HG02885 (cell line): Measurements from ENCODE around the gene FARS2.

Experiments used
- ATAC-seq: cut with Tn5 transposase; IDR thresholded peaks from one replicate; pipeline ENCODE4 v1.9.1; 2021; ENCODE audit warnings: mild to moderate bottlenecking; ENCODE audit not compliant: unreplicated experiment, poor library complexity

FARS2 gene

DNA sequence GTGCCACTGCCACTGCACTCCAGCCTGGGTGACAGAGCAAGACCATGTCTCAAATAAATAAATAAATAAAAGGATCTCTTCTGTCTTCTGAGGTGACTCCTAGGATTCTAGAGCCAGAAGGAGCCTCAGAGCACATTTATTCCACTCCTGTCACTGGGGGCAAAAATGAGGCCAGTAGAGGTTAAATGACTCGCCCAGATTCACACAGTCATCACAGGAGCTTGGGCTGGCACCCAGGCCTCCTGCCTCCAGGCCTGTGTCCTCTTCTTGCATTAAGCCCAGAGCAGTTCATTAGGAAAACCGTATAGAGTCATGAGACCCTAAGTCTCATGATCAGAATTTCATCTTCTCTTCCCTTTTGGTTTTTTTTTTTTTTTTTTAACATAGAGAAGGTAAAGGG lies 502.1 kb downstream of the FARS2 start:
- no peak for ATAC-seq

DNA sequence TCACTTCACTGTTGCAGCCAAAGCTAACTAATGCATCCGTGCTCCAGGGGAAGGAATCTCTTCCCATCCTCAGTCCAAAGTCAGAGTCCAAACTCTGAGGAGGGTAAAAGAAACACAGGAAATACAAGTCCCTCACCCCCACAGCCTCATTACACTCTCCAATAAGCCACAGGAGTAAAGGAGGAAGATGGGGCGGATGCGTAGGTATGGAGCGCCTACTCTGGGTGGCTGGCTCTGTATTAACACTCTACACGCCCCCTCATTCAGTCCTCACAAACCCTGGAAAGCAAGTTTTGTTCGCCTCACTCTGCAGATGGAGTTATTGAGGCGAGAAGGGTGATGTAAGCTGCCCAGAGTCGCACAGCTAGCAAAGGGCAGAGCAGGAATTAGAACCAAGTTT lies 502.6 kb downstream of the FARS2 start:
- ATAC-seq, result peak; percentile 70

DNA sequence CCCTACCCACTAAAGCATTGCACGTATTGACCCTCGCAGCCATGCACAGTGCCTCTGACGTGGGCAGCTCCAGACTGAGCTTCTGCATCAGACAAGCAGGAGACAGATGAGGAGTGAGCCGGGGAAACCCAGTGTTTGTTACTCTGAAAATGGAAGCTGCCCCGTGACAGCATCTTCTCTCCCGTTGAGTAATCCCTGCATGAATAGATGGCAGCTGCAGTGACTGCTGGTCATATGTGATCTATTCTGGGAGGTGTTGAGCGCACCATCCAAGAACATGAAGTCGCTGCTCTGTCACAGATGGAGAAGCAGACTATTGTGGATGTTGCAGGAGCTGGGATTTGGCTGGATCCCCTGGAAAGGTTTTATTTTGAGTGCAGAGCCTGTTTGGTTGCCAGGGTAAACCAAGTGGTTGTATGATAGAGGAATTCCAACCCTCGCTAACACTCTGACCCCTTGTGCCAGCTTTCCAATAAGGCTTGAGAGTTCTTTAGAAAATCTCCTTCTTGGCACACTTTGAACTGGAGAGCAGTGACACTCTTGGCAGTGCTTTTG lies 503.2 kb downstream of the FARS2 start:
- peak; percentile 64 for ATAC-seq

DNA sequence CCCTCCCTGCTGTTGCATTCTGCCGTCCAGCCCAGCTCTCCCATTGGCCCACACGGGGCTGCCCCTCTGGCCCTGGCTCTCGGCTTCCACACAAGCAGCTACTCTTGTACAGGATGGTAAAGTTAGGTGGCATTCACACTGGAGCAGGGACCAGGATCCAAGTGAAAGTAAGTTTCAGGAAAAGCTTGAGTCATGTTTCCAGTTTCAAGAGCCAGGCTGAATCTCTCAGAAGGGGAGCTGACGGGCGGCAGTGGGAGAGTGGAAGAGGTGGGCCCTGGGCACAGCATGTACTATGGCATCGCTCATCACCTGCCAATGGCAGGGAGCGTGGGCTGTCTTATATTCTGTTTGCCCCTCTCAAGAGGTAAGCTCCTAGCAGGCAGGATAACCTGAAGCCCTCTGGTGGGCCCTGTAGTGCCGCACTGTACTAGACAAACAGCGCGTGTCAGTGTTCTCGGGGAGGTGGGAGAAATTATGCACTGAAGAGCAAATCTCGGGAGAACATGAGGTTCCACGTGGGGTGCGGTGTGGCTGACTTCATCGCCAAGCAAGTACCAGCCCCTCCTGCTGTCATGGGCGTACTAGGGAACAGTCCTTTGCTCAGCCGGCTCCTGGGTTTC lies 503.9 kb downstream of the FARS2 start:
- ATAC-seq, result no peak

DNA sequence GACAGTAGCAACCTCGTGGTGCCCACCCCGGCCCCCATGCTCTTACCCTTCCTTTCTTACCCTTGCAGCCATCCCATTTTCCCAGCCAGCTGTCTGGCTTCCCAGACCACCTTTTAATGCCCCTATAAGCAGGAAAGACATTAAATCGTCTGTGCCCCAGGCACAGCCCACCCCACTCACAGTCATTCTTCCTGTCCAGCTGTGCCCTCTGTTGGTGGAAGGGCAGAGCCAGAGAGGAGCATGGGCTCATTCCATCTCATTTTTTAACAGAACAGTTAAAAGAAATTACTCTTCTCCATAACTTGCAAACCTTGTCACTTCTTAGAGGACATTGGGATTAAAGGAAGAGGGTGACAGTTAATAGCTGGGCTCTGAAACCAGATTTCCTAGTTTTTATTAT lies 504.9 kb downstream of the FARS2 start:
- ATAC-seq, result no peak

DNA sequence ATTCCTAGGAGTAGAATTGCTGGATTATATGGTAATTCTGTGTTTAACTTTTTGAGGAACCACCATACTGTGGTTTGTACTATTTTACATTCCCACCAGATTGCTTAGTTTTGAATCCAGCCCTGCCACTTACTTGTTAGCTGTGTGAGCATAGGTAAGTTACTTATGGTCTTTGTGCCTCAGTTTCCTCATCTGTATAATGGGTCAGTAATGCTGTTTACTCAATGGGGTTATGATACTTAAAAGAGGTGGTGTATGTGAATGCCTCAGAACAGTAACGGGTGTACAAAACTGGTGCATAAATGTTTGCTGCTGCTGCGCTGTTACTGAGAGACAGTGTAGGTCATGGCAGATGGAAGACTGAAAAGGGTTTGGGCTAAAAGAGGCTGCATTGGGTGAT lies 506.2 kb downstream of the FARS2 start:
- ATAC-seq, result no peak

DNA sequence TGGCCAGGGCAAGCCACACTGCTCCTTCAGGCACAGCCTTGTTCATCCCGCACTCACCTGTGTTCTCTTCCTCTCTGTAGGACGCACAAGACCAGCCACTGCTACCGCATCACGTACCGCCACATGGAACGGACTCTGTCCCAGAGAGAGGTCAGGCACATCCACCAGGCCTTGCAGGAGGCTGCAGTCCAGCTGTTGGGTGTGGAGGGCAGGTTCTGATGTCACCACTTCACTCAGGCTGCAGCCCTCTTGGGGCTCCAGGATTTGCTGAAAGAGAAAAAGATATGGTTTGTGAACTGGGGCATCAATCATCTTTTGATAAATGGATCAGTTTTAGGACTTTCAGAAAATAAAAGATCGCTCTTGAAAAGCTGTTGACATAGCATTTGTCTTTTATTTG lies 509.9 kb downstream of the FARS2 start:
- no peak for ATAC-seq

DNA sequence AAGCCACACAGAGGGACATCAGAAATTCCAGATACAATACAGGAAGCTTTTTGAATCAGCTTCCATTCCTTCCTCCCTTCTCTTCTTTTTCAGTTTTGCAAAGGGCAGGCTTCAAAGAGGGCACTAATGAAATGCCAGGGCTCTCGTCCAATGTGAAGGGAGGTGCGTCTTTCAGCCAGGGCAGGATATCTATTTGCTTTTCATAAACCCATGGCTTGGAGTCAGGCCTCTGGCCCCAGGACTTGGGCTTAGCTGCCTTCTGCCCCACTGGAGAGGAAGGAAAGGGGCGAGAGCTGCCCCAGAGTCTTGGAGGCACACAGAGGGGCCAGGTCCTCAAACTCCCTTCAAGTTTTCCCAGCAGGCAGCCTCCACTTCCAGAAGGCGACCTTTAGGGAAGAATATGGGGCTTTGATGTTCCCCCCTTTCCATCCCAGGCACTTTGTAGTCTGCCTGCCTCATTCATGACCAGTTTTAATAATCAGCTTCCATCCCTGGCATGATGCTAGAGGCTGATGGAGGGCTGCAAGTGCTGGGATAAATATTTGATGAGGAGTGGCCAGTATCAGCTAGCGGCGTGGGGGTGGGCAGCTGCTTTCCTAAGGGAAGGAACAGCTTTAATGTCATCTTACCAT lies 510.6 kb downstream of the FARS2 start:
- no peak for ATAC-seq

DNA sequence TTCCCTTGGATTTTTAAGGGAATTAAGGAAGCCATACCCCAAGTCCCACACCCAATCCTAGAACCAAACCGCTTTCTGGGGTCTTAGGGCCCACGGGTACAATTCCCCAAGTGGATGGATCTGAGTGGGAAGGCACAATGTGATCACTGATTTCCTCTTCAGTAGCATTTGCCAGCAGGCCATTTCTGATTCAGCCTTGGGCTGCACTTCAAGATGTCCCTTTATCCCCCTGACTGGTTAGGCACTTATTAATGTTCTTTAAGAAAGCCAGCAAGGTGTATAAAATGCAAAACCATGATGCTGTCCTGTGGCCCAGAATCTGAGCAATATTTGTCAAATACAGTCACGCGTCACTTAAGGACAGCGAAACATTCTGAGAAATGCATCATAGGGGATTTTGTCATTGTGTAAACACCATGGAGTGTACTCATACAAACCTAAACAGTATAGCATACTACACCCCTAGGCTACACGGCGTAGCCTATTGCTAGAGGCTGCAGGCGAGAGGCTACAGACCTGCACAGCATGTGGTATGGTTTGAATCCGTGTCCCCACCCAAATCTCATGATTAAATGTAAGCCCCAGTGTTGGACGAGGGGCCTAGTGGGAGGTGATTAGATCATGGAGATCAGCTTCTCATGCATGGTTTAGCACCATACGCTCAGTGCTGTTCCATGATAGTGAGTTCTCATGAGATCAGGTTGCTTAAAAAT lies 511.3 kb downstream of the FARS2 start:
- no peak for ATAC-seq

DNA sequence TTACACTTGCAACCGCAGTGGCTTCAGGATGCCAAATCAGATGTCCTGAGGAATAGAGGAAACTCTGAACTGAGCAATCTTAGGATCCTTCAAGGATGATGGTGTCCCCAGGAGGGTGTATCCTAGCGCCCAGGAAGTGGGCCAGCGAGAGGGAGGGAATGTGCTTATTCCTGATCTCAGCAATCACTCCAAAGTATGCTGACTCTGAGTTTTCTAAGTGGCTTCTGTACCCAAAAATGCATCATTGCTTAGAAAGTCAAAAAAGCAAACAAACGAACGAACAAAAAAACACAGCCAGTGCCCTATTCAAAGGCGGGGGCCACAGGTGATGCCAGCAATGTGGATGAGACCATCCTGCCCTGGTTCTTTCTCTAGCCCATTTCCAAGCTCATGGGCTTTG lies 514.8 kb downstream of the FARS2 start:
- no peak for ATAC-seq

DNA sequence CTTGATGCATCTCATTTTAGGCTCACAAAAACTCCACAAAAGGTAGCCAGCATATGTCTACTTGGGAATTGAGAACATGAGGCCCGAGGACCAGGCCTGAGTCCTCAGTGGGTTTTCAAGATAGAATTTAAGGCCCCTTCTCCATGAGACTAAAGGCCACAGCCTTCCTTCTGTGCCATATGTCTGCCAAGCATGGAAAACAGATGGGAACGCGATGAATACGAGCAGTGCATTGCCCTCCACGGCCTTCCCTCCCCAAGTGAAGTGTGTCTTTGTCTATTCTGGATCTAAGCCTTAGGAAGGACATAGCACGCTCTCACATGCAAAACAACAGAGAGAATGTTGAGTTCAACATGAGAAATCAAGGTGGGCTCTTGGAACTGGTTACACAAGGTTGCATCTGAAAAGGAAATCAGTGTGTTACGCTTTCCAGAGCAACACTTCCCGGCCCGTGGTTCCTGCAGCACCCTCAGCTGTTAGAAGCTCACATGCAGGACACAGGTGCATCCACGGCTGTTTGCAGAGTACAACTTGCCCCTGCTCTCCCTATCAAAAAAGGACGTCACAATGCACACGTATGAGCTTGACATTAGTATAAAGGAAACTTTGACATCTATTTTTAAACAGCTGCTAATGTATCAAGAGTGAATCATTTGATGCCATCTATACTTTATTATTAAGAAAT lies 515.5 kb downstream of the FARS2 start:
- ATAC-seq, result no peak

DNA sequence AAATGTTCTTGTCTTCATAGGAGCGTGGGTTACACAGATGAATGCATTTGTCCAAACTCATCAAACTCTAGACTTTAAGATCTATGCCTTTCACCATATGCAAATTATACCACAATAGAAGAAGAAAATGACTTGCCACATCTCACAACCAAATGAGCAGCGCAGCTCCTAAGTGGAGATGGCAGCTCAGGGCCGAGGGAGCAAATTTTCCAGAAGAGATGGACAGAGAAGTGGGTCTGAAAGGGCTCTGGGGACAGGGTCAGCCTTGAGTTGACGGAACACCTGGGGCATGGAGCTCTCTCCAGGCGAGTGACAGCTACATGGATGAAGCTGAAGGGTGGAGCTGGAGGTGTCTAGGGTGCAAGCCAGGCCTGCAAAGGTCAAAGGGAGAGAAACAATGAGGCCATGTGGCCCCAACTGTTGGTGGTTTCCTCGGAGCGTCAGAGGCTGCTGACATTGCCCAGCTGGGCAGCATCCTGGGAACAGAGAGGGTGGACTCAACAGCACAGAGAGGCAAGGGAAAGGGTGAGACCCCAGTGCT lies 517.1 kb downstream of the FARS2 start:
- peak; percentile 93 for ATAC-seq

DNA sequence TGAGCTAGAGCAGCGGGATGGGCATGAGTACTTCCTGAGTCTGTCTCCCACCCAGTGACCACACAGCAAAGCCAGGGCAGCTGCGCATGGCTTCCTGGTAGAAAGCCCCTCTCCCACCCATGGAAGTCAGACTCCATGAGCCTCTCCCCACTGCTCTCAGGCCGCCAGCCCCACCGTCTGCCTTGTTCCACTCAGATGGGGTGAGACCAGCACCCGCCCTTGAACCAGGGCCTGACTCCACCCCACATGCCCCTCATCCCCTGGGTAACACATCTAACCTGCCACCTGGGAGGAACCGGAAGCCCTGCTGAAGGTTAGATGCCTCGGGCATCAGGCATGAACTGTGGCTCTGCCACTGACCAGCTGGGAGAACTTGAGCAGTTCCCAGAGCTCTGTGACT lies 517.6 kb downstream of the FARS2 start:
- ATAC-seq, result no peak

DNA sequence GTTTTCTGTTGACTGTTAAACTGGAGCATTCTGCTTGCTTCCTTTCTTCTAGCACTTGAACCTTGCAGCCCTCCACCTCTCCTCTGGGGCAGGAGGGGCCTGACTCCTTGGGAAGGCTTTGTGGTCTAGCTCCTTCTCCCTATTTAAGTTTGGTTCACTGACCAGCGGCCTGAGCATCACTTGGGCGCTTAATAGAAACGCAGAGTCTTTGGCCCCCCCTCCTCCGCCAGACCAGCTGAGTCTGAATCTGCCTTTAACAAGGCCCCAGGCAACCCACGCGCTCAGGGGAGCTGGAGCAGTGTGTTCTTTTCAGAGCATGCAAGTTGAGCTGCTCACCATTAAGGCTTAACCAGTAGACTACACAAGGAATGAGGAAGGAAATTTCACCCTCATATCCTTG lies 519.7 kb downstream of the FARS2 start:
- no peak for ATAC-seq

DNA sequence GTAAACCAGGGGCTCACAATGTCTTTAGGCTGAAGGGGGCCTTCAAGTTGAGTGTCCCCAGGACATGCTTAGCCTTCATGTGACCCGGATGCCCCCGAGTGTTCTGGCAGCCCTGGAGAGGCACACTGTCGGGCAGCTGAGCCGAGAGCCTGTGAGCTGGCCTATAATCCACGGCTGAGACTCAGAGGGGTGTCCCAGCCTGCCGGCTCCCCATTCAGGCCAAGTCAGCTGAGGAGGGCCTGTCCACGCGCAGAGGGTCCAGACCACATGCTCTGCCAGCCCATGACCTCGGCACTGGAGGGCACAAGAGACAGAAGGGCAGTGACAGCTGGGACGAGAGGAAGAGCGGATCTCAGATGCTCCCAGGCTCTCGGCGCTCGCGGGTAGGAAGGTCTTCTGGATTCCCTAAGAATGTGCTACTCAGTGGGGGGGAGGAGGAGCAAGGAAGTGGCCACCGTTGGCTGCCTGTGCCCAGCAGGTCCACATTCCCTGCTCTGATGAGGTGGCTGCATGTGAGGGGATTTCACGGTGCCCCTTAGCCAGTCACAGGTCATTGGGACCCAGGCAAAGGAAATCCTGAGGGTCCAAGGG lies 520.7 kb downstream of the FARS2 start:
- ATAC-seq, result no peak

DNA sequence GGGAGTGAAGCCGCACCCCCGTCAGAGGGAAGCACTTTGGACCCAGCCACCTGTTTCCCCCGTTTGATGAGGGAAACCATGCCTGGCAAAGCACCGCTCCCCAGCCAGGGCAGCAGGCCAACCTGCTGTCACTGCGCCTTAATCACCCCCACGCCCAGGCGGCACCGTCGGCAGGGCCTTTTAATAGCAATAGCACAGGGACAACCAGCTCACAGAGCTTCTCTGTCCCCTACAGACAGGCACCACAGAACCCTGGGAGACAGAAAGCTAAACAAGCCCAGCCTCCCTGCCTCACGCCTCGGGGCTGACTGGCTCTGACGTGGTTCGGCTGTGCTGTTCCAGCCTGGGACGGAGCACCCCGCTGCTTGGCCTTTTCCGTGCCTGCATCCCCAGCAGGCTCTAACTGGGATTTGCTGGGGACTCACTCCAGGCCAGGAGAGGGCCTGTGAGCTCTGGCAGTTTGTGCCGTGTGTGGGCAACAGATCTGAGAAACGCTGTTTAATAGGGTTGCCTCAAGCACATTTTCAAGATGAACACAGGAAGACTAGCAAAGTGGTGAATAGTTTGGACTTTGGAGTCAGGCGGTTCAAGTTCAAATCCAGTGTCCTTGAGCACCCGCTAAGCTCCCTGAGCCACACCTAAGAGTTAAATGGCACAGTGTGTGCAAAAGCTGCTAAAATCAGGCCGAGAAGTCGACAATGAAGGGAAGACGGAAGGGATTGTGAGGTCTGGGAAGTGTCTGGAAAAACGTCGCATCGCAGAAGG lies 521.7 kb downstream of the FARS2 start:
- no peak for ATAC-seq

DNA sequence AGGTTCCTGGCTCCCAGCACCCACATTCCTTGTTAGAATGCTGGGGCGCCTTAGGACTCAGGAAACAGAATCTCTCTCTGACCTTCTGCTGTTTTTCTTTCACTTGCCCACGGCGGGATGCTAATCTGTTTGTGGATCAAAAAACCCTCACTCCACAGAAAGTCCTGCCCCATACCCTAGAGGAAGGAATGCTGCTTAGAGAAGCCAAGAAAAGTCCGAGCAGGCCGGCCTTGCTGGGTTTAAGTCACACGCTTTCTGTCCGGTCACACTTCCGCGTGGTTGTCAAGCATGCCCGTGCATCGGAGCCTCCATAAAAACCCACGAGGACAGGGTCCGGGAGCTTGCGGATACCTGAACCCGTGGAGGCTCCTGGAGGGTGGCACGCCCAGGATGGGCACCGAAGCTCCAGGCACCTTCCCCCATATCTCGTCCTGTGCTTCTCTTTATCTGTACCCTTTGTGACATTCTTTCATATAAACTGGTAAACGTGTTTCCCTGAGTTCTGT lies 522.3 kb downstream of the FARS2 start:
- ATAC-seq, result no peak

DNA sequence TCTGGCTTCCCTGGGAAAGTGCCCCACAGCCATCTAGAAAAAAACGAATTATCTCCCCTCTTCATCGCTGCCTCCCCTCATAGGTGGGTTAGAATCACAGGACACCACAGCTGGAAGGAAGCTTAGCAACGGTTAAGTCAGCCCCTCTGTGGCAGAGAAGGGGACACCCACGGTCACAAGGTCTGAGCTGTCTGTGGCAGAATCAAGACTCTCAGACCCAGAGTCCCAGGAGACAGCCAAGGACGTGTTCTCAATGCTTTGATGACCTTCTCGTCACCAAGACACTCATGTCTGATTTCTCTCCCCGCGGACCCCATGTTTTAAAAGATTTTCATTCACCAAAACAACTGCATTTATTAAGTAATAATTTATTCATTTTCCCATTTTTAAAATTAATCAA lies 523.9 kb downstream of the FARS2 start:
- no peak for ATAC-seq

DNA sequence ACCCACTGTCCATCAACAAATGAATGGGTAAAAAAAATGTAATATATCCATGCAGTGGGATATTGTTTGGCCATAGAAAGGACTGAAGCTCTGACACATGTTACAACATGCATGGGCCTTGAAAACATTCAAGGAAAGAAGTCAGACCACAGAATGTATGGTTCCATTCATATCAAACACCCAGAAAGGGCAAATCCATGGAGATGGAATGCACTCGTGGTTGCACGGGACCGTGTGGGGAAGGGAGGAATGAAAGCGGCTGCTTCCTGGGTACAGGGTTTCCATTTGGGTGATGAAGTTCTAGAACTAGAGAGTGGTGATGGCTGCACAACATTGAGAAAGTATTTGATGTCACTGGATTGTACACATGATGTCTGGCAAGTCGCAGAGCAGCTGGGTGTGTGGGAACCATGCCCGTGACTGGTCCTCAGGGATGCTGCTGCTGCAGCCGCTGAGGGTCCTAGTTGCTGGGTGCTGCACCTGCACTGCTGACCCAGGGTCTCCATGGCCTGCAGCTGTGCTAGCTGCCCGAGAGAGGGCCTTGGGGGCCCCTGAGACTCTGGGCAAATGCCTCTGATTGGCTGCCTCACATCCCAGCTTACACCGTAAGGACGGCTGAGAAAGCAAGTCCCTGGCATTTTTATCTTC lies 525.1 kb downstream of the FARS2 start:
- no peak for ATAC-seq
